ENCODE results near the gene PGBD5.

Gene PGBD5

DNA sequence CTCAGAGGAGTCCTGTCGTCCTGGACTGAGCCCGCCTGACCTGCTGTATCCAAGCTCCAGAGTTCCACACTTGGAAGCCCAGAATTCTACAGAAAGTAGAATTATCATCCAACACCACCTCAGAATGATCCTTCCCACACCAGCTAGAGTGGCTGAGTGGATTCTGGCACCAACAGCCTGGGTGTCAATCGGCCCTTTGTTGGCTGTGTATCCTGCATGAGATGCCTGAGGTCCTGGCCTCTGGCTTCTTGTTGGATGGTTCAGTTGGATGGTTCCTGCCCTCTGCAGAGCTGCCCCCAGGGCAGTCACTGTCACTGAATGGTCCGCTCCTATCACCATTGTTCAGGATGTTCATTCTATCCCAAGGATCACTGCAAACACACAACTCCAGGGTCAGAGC is 49.8 kb downstream of the PGBD5 start:
- DNase-seq (ENCODE audit: low read depth) = no peak

DNA sequence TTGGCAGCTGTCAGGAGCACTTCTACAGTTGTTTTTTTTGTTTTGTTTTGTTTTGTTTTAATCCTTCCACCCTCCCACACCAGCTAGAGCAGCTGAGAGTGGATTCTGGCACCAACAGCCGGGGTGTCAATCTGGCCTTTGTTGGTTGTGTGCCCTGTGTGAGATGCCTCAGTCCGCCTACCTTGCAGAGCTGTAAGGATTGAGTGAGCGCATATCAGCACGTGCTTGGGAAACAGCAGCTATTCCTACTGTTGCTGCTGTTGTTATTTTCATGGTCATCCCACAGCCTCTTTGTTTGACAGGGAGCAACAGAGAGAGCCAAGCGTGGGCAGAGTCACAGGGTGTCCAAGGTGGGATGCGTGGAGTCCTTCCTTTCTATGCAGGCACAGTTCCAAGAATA is 50.4 kb downstream of the PGBD5 start:
- no peak for DNase-seq (ENCODE audit: low read depth)

DNA sequence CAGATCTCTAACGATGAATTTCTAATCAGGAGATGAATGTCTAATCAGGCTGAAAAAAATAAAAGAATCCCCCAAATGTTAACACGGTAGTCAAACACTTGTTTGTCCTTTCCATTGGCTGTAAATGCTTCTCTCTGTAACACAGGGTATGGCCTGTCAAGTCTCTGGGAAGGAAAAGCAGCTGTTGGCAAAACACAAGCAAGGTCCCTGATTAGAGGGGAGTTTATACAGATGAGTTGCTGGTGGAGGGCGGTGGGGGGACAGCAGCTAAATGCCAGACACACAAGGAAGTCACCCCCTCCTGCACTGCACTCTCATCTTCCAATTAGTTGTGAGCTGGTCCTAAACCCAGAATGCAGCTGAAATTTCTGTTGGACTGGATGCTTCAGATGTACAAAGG is 51.0 kb downstream of the PGBD5 start:
- no peak for DNase-seq (ENCODE audit: low read depth)

DNA sequence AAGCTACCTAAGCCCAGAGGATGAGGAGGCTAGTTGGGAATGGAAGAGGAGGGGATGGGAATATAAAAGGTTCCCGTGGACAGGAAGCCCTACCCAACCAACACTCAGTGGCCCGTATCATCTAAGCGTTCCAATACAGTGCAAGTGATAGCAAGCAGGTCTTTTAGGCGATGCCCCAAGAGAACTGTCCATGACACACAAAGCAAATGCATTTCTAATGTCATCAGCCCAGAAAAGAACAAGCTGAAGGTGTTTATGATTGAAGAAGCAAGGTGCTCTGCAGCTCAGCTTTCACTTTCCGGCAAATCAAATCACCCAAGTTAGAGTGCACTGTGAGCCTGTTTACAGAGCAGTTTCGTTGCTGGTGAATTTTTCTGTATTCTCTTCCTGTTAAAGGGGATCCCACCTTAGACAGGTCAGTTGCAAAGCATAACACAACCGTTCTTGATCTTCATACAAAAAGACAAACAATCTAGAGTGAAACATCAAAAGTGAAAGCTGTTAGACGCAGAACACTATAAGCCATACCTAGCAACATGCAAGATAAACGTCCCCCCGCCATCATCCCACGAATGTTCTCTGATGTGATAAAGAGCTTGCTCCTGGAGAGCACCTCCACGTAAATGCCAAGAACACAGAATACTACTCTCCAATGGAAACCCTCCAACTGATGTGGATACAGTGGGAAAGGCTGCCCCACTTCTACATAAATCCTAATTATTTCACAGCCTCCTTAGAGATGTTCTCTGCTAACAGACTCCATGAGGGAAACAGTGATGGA is 54.0 kb downstream of the PGBD5 start:
- DNase-seq (ENCODE audit: low read depth) = no peak

- no peak for DNase-seq (ENCODE audit: low read depth)
Measured at GRCh38 chr1:230370109-230370508, 56.0 kb downstream of the PGBD5 start.

GRCh38 chr1:230368871-230369270 is 57.3 kb downstream of the PGBD5 start:
- no peak for DNase-seq (ENCODE audit: low read depth)

GRCh38 chr1:230368363-230368762 is 57.8 kb downstream of the PGBD5 start:
- DNase-seq (ENCODE audit: low read depth) = no peak

GRCh38 chr1:230366504-230366915 is 59.6 kb downstream of the PGBD5 start:
- DNase-seq (ENCODE audit: low read depth) = no peak

GRCh38 chr1:230365723-230366307 is 60.3 kb downstream of the PGBD5 start:
- no peak for DNase-seq (ENCODE audit: low read depth)

DNA sequence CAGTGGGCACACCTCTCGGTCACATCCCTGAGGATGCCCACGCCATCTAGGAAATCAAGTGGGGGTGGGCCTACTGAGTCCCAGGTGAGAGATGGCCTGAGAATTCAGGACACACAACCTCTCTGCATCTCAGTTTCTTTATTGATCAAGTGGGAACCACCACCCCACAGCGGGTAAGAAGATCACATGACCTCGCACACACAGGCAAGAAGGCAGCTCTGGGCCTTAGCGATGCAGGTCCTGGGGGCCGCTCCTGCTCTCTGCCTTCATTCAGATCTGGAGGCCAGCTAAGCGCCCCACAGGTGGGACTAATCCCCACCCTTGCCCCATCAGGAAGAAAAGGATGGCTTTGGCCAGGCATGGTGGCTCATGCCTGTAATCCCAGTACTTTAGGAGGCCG is 63.2 kb downstream of the PGBD5 start:
- no peak for DNase-seq (ENCODE audit: low read depth)

GRCh38 chr1:230361941-230362340 is 64.2 kb downstream of the PGBD5 start:
- no peak for DNase-seq (ENCODE audit: low read depth)

GRCh38 chr1:230359992-230360668 is 66.0 kb downstream of the PGBD5 start:
- no peak for DNase-seq (ENCODE audit: low read depth)

- no peak for DNase-seq (ENCODE audit: low read depth)
Measured at GRCh38 chr1:230356869-230357794, 69.0 kb downstream of the PGBD5 start.

GRCh38 chr1:230356190-230356589 is 69.9 kb downstream of the PGBD5 start:
- no peak for DNase-seq (ENCODE audit: low read depth)

DNA sequence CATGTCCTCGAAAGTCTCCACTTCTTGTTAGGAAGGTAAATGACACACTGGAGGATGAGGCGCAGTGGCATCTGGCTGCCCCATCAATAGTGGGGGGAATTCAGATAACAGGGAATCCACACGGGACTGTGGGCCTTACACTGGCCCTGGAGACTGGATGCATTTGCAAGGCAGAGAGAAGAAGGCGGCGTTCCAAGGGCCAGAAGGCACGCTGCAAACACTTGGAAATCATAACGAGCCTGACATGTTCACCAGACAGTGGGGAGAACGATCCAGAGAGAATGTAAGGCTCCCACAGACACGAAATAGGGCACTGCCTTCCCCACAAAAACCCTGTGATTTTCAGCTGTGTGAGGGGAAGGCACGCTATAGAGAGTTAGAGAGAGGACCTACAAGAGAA is 70.5 kb downstream of the PGBD5 start:
- no peak for DNase-seq (ENCODE audit: low read depth)

GRCh38 chr1:230355128-230355527 is 71.0 kb downstream of the PGBD5 start:
- no peak for DNase-seq (ENCODE audit: low read depth)

- no peak for DNase-seq (ENCODE audit: low read depth)
Measured at GRCh38 chr1:230354005-230354404, 72.1 kb downstream of the PGBD5 start.

- no peak for DNase-seq (ENCODE audit: low read depth)
Measured at GRCh38 chr1:230352537-230352936, 73.6 kb downstream of the PGBD5 start.

DNA sequence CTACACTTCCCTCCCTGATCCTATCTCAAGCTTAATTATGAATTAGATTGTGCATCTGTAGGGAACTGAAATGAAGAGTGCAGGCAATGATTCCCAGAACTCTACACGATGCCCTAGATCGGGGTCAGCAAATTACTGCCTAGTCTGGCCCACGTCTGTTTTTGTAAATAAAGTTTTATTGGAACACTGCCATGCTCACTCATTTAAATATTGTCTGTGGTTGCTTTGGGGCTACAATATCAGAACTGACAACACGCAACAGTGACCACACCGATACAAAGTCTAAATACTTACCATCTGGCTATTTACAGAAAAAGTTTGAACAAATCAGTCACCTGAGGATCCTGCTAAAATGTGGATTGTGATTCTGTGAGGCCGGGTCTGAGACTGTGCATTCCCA is 74.1 kb downstream of the PGBD5 start:
- no peak for DNase-seq (ENCODE audit: low read depth)

- no peak for DNase-seq (ENCODE audit: low read depth)
Measured at GRCh38 chr1:230351514-230351913, 74.6 kb downstream of the PGBD5 start.

- DNase-seq (ENCODE audit: low read depth) = no peak
Measured at GRCh38 chr1:230350208-230350921, 75.8 kb downstream of the PGBD5 start.

- DNase-seq (ENCODE audit: low read depth) = no peak
Measured at GRCh38 chr1:230349020-230349393, 77.1 kb downstream of the PGBD5 start.

Data from stimulated activated CD4-positive, alpha-beta T cell treated with anti-CD3 and anti-CD28 coated beads, Interleukin-2, amount 100 ng/mL, for 4 hours (primary cell).